Measurements from ENCODE around the gene RYK.
A peak's percentile ranks its signal among the peaks of the same experiment; 100 is the strongest.

Gene RYK

DNA sequence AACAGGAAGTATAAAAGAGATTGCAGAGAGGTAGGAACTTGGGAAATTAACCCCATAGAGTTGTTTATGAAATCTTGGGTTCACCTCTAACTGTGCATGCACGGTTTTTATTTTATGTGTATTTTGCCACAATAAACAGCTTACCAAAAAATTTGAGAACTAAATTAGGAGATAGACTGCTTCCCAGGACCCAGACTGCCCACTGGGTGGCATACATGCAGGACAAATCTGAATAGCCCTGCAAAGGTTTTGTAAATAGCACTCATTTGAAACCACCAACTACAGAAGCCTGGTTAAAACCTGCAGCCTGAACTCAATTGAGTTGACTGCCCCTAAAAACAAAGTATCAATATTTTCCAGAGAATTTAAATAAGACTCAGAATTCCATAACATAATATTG is 124.5 kb downstream of the RYK start:
- CTCF ChIA-PET, result interaction anchor here (0.6 kb wide), 1 partner anchor 381 kb away, joined by 3 read pairs; no protein-coding TSS in a partner anchor
- TF ChIP-seq, protein P1, sequence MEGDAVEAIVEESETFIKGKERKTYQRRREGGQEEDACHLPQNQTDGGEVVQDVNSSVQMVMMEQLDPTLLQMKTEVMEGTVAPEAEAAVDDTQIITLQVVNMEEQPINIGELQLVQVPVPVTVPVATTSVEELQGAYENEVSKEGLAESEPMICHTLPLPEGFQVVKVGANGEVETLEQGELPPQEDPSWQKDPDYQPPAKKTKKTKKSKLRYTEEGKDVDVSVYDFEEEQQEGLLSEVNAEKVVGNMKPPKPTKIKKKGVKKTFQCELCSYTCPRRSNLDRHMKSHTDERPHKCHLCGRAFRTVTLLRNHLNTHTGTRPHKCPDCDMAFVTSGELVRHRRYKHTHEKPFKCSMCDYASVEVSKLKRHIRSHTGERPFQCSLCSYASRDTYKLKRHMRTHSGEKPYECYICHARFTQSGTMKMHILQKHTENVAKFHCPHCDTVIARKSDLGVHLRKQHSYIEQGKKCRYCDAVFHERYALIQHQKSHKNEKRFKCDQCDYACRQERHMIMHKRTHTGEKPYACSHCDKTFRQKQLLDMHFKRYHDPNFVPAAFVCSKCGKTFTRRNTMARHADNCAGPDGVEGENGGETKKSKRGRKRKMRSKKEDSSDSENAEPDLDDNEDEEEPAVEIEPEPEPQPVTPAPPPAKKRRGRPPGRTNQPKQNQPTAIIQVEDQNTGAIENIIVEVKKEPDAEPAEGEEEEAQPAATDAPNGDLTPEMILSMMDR (conservative IDR thresholded peaks at IDR 0.05; ENCODE audit: low read depth), result no peak
- DNase-seq (ENCODE audit: low spot score), result peak; percentile 20
- POLR2A ChIA-PET (ENCODE audit: low non-redundant PET), result no interaction called here
- H3K27ac ChIP-seq, result no peak overlapping the region

DNA sequence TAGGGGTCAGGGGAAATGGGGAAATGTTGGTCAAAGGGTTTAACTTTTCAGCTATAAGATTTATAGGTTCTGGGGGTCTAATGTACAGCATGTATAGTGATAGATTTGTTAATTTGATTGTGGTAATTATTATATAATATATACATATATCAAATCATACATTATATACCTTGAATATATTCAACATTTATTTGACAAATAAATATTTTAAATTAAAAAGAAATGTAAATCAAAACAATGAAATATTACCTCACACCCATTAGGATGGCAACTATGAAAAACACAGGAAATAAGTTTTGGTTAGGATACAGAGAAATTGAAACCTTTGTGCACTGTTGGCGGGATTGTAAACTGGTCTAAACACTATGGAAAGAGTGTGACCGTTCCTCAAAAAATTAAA is 135.9 kb downstream of the RYK start:
- TF ChIP-seq, protein P1 (conservative IDR thresholded peaks at IDR 0.05; ENCODE audit: low read depth), result no peak
- POLR2A ChIA-PET (ENCODE audit: low non-redundant PET), result no interaction called here
- CTCF ChIA-PET, result no interaction called here
- H3K27ac ChIP-seq, result no peak overlapping the region
- no peak for DNase-seq (ENCODE audit: low spot score)

DNA sequence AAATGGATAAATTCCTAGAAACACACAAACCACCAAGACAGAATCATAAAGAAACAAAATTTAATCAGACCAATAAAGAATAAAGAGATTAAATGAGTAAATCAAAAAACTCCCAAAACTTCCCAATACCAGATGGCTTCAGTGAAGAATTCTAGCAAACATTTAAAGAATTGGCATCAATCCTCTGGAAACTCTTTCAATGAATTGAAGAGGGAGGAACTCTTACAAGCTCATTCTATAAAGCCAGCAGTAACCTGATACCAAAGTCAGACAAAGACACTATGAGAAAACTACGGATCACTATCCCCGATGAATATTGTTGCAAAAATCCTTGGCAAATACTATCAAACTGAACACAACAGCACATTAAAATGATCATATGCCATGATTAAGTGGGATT is 139.0 kb downstream of the RYK start:
- H3K27ac ChIP-seq, result no peak overlapping the region
- ChIA-PET CTCF (interaction anchor here (0.6 kb wide), 1 partner anchor 1866 kb away, joined by 3 read pairs; no protein-coding TSS in a partner anchor), POLR2A (ENCODE audit: low non-redundant PET) (no interaction called here)
- TF ChIP-seq, protein P1 (conservative IDR thresholded peaks at IDR 0.05; ENCODE audit: low read depth), result no peak
- DNase-seq (ENCODE audit: low spot score), result no peak

DNA sequence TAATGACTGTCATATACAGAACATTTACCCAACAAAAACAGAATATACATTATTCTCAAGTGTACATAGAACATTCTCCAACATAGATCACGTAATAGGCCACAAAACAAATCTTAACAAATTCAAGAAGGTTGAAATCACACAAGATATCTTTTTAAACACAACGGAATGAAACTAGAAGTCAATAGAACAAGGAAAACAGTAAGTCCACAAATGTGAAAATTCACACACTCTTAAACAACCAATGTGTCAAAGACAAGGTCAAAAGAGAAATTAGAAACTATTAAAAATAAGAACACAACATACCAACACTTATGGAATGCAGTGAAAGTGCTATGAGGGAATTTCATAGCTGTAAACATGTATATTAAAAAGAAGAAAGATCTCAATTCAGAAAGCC is 139.7 kb downstream of the RYK start:
- DNase-seq (ENCODE audit: low spot score), result no peak
- CTCF ChIA-PET, result interaction anchor here (0.6 kb wide), 1 partner anchor 249 kb away, joined by 3 read pairs; no protein-coding TSS in a partner anchor
- POLR2A ChIA-PET (ENCODE audit: low non-redundant PET), result no interaction called here
- no peak overlapping the region for H3K27ac ChIP-seq
- TF ChIP-seq, protein P1 (conservative IDR thresholded peaks at IDR 0.05; ENCODE audit: low read depth), result no peak

Data from RWPE1 (cell line).